ENCODE measurements around the gene CCNE1. TPM values are rescaled to one million over a fixed set of nuclear protein-coding genes. Genes with fewer than 3 reads are reported as not detected.

The CCNE1 gene
- total and polyA plus RNA-seq, 9 of the 15 experiments (the other 6 are each of a cell fraction or from before 2014, with no cell fraction given): 6.2 to 41.0 (median 31.6) TPM

- H3K9me1 ChIP-seq (ENCODE audit: control insufficient read depth, insufficient read depth, low read length): no peaks in the 10 kb centered on the region
- H3K4me3 ChIP-seq: no peak overlapping the region
- no peaks in the 10 kb centered on the region for H4K20me1 ChIP-seq (replicated peaks; ENCODE audit: control insufficient read depth, insufficient read depth, low read length)
- H2AFZ ChIP-seq (ENCODE audit: low read depth, low read length): no peak overlapping the region
- FAIRE-seq (no peak), ATAC-seq (no peak), DNase-seq (ENCODE audit: extremely low read depth in 1 of 4, low spot score in 3 of 4) (no peak)
- BruUV-seq (replicated peaks): no TSS peak
- intact Hi-C loops (cut with micrococcal nuclease) (no loop called here), in situ Hi-C loops (cut with MboI) (no loop called here)
- H3K79me2 ChIP-seq (ENCODE audit: control insufficient read depth, insufficient read depth, low read length): peaks cover 7% of the 10 kb centered on the region; the same call in 2 of the 3 replicates
- peaks cover 16 to 21% of the 10 kb centered on the region in 2 experiments; a peak in 4 of 5 replicates for H3K4me1 ChIP-seq (replicated peaks in 1 of 2; ENCODE audit: control insufficient read depth in 2 of 2, insufficient read depth in 2 of 2, low read length in 2 of 2)
- H3K36me3 ChIP-seq (ENCODE audit: control insufficient read depth, insufficient read depth, low read length): peaks cover 54% of the 10 kb centered on the region
- H3K9ac ChIP-seq (ENCODE audit: insufficient read depth in 1 of 2, low read depth in 2 of 2, low read length in 2 of 2): no peak overlapping the region
- TF ChIP-seq PYGO2 (tag; IDR thresholded peaks at IDR 0.05) (no peak), POLR3A (IDR thresholded peaks at IDR 0.05; ENCODE audit: borderline replicate concordance, extremely low read depth, insufficient read depth, insufficient read length) (no peak), RCOR1 (IDR thresholded peaks at IDR 0.05; ENCODE audit: borderline replicate concordance in 1 of 2, low read depth in 2 of 2, low read length in 2 of 2) (no peak), TARDBP (IDR thresholded peaks at IDR 0.05) (no peak), IFI16 (CRISPR knock-in tag; IDR thresholded peaks at IDR 0.05) (no peak), RBM22 (IDR thresholded peaks at IDR 0.05; ENCODE audit: low read depth, low read length, poor library complexity, severe bottlenecking) (no peak), E2F1 (CRISPR knock-in tag; IDR thresholded peaks at IDR 0.05) (no peak), TSC22D4 (tag; IDR thresholded peaks at IDR 0.05) (no peak), JUN (IDR thresholded peaks at IDR 0.05; ENCODE audit: borderline replicate concordance, low read depth, low read length) (no peak), JUN (CRISPR knock-in tag; IDR thresholded peaks at IDR 0.05; ENCODE audit: borderline replicate concordance) (no peak), HMGXB4 (CRISPR knock-in tag; IDR thresholded peaks at IDR 0.05) (no peak), CAMTA2 (CRISPR knock-in tag; conservative IDR thresholded peaks at IDR 0.05) (no peak), SAP30 (IDR thresholded peaks at IDR 0.05; ENCODE audit: borderline replicate concordance, insufficient read depth, low read depth, low read length, poor library complexity, severe bottlenecking) (no peak), AFF1 (IDR thresholded peaks at IDR 0.05; ENCODE audit: low read depth in 1 of 2, partially characterized antibody in 2 of 2) (no peak), LEF1 (IDR thresholded peaks at IDR 0.05) (no peak), ZNF778 (CRISPR knock-in tag; IDR thresholded peaks at IDR 0.05) (no peak), POLR2AphosphoS2 (IDR thresholded peaks at IDR 0.05; ENCODE audit: low read length) (no peak)
- no peaks in the 10 kb centered on the region for H3K27me3 ChIP-seq (ENCODE audit: control insufficient read depth in 2 of 2, insufficient read depth in 2 of 2, low read length in 2 of 2)
- H3K4me2 ChIP-seq (ENCODE audit: insufficient read depth, low read length): no peak overlapping the region
- H3K9me3 ChIP-seq (replicated peaks; ENCODE audit: control insufficient read depth, insufficient read depth, low read depth, low read length): no peaks in the 10 kb centered on the region
- no peak overlapping the region for H3K27ac ChIP-seq (ENCODE audit: extremely low read depth, low read depth, low read length)
- CTCF ChIA-PET (ENCODE audit: low intra/inter-chr PET ratio): no interaction called here
- POLR2A ChIA-PET: interaction anchor here (0.6 to 1.2 kb wide), 3 partner anchors 15 to 131 kb away, joined by 3 to 4 read pairs (median 3); no protein-coding TSS in a partner anchor
- WGBS (ENCODE audit: insufficient coverage, low coverage, missing lambda C conversion rate): 92% methylated on average over 7 of the region's 7 CpGs
Observed at GRCh38 chr19:29815231-29815630, 3.4 kb downstream of the CCNE1 start.
